Natural killer cell (primary cell): Measurements from ENCODE around the gene ZDHHC5. TPM values are rescaled to one million over a fixed set of nuclear protein-coding genes. Genes with fewer than 3 reads are reported as not detected.

ENCODE experiments used
- ATAC-seq, 3 donors: fragments of 150-1000 bp in 2 of 3; fragments of 200-7000 bp in 1 of 3; cut with Tn5 transposase; 1 replicate in 1 of 3; 2 replicates in 2 of 3; pipeline ENCODE4 v1.10.0; 2021; ENCODE audit warnings: mild to moderate bottlenecking in 2 of 3, moderate library complexity in 2 of 3
- DNase-seq, 2 donors: peaks; one replicate each; pipeline versions ENCODE4 v3.0.0 to v3.0.0-alpha.2; 2013 to 2021; ENCODE audit warnings: mixed read lengths in 1 of 2
- H3K27ac ChIP-seq: one replicate; pipeline ENCODE4 v1.5.1; 2013; ENCODE audit warnings: mild to moderate bottlenecking, low read length
- H3K27me3 ChIP-seq: one replicate; pipeline ENCODE4 v1.6.1; 2013; ENCODE audit warnings: low read length; ENCODE audit not compliant: control insufficient read depth, insufficient read depth
- H3K36me3 ChIP-seq: one replicate; pipeline ENCODE4 v1.6.1; 2013; ENCODE audit warnings: low read length; ENCODE audit not compliant: control insufficient read depth, insufficient read depth
- H3K4me1 ChIP-seq: one replicate; pipeline ENCODE4 v1.6.1; 2013; ENCODE audit warnings: low read length; ENCODE audit not compliant: control insufficient read depth, insufficient read depth
- H3K4me3 ChIP-seq: one replicate; pipeline ENCODE4 v1.5.1; 2013; ENCODE audit warnings: low read length
- H3K9me3 ChIP-seq: one replicate; pipeline ENCODE4 v1.6.1; 2013; ENCODE audit warnings: low read length; ENCODE audit not compliant: control insufficient read depth, insufficient read depth
- H3K27ac Mint-ChIP-seq, 2 donors: one replicate each; pipeline ENCODE4 v1.8.0; 2022; ENCODE audit warnings: mild to moderate bottlenecking in 2 of 2, mixed read lengths in 2 of 2, moderate library complexity in 1 of 2
- H3K27me3 Mint-ChIP-seq, 2 donors: one replicate each; pipeline ENCODE4 v1.8.0; 2022; ENCODE audit warnings: low read depth in 2 of 2, mixed read lengths in 2 of 2
- H3K36me3 Mint-ChIP-seq: one replicate; pipeline ENCODE4 v1.8.0; 2022; ENCODE audit warnings: mixed read lengths
- H3K4me1 Mint-ChIP-seq, 2 donors: one replicate each; pipeline ENCODE4 v1.8.0; 2022; ENCODE audit warnings: mixed read lengths in 2 of 2
- H3K4me3 Mint-ChIP-seq: one replicate; pipeline ENCODE4 v1.8.0; 2022; ENCODE audit warnings: mild to moderate bottlenecking, moderate library complexity, mixed read lengths
- H3K9me3 Mint-ChIP-seq, 2 donors: one replicate each; pipeline ENCODE4 v1.8.0; 2022; ENCODE audit warnings: mixed read lengths in 2 of 2
- CTCF ChIP-seq: fragments of 200-600 bp; IDR thresholded peaks from one replicate; pipeline ENCODE4 v1.8.0; 2022; ENCODE audit warnings: antibody characterized with exemption
- WGBS: methylation state at CpG from one replicate; pipeline ENCODE4 v1.1.7; 2013; ENCODE audit warnings: missing lambda C conversion rate; ENCODE audit not compliant: insufficient coverage; 5-methylcytosine and 5-hydroxymethylcytosine counted together
- intact Hi-C: fragments of 100-400 bp; cut with micrococcal nuclease; formaldehyde crosslinking; loops from one replicate; pipeline ENCODE4 v1.14.2; 2022
- total RNA-seq, 4 donors: library from RNA; stranded (reverse); fragments of 120-200 nt in 1 of 4; gene quantifications; one replicate each; pipeline versions ENCODE4 v1.2.3 to v1.2.4, GENCODE V29; 2013 to 2022

Gene ZDHHC5
- 10 to 100 TPM; 46.1 to 64.0 (median 55.5) TPM for total RNA-seq
- total RNA-seq (2013), result 27.7 TPM

GRCh38 chr11:57667736-57668433, at the start of gene ZDHHC5:
TSS of gene ZDHHC5 (plus strand) at chr11:57668114. CDS start at chr11:57673091, 4,977 bp downstream.
- Mint-ChIP-seq H3K4me3 (peak within 1 kb of the TSS; percentile 97), H3K27ac (peak within 1 kb of the TSS; percentile 97 to 98), H3K27me3 (no peaks in the 10 kb centered on the region), H3K9me3 (no peaks in the 10 kb centered on the region), H3K36me3 (peaks cover 8% of the 10 kb centered on the region), H3K4me1 (peaks cover 44 to 58% of the 10 kb centered on the region in 2 donors)
- Histone ChIP-seq H3K4me3 (peak within 1 kb of the TSS; percentile 97), H3K27ac (peak within 1 kb of the TSS; percentile 95), H3K36me3 (peaks cover 10% of the 10 kb centered on the region), H3K27me3 (no peaks in the 10 kb centered on the region), H3K4me1 (peaks cover 19% of the 10 kb centered on the region), H3K9me3 (no peaks in the 10 kb centered on the region)
- DNase-seq (peak; percentile 99 to 100), ATAC-seq (peak; percentile 79 to 95 (median 82))
- intact Hi-C loops, result loop anchor here (1.0 to 5.0 kb wide), 9 partner anchors 11 to 911 kb away; partner anchors contain the start of genes CLP1, MED19, P2RX3 and SELENOH
- WGBS, result under 1% methylated on average over 96 of the region's 96 CpGs
- TF ChIP-seq CTCF, result peak; percentile 53

GRCh38 chr11:57618438-57618837, 49.5 kb upstream of the ZDHHC5 start:
- WGBS, result 88% methylated on average over 2 of the region's 2 CpGs
- no peaks in the 10 kb centered on the region for H3K9me3 Mint-ChIP-seq

GRCh38 chr11:57619331-57619730, 48.6 kb upstream of the ZDHHC5 start:
- H3K9me3 Mint-ChIP-seq, result no peaks in the 10 kb centered on the region
- no peaks in the 10 kb centered on the region for H3K36me3 ChIP-seq
- H3K4me1 Mint-ChIP-seq, result no peaks in the 10 kb centered on the region

More at GRCh38 chr11:57618438-57618837, 49.5 kb upstream of the ZDHHC5 start:
- H3K4me1 ChIP-seq, result no peaks in the 10 kb centered on the region
- no peak for TF ChIP-seq CTCF
- Mint-ChIP-seq H3K36me3 (no peaks in the 10 kb centered on the region), H3K27me3 (peaks cover 9 to 15% of the 10 kb centered on the region in 2 donors), H3K27ac (no peak overlapping the region), H3K4me3 (no peak overlapping the region), H3K4me1 (no peaks in the 10 kb centered on the region)
- DNase-seq (no peak), ATAC-seq (no peak)
- H3K9me3 ChIP-seq, result peaks cover 8% of the 10 kb centered on the region
- H3K36me3 ChIP-seq, result no peaks in the 10 kb centered on the region
- no peaks in the 10 kb centered on the region for H3K27me3 ChIP-seq
- no peak overlapping the region for H3K27ac ChIP-seq
- intact Hi-C loops, result no loop called here
- no peak overlapping the region for H3K4me3 ChIP-seq

More at GRCh38 chr11:57619331-57619730, 48.6 kb upstream of the ZDHHC5 start:
- TF ChIP-seq CTCF, result no peak
- no peak for DNase-seq
- Histone ChIP-seq H3K4me1 (no peaks in the 10 kb centered on the region), H3K4me3 (no peak overlapping the region), H3K9me3 (peaks cover 8% of the 10 kb centered on the region), H3K27ac (no peak overlapping the region), H3K27me3 (no peaks in the 10 kb centered on the region)
- intact Hi-C loops, result no loop called here
- 85% methylated on average over 2 of the region's 2 CpGs for WGBS
- ATAC-seq, result no peak
- Mint-ChIP-seq H3K36me3 (no peaks in the 10 kb centered on the region), H3K4me3 (no peak overlapping the region), H3K27me3 (peaks cover 9 to 14% of the 10 kb centered on the region in 2 donors), H3K27ac (no peak overlapping the region)
